D721Med (cell line): Measurements from ENCODE around the gene EEF2.
A peak's percentile ranks its signal among the peaks of the same experiment; 100 is the strongest.
"Not testable (repeated sequence)": the region's sequence is repeated elsewhere in the genome, so short reads cannot be mapped to it uniquely, and the experiment has no call there.

Experiments
- DNase-seq: peaks from one replicate; pipeline ENCODE4 v3.0.0; 2011; ENCODE audit warnings: low spot score; ENCODE audit not compliant: insufficient read length
- FAIRE-seq: peaks from 2 replicates; lab custom pipeline; 2011; peaks lifted over from hg19 to GRCh38; lab: Jason Lieb, UNC
- CTCF ChIP-seq: IDR thresholded peaks from 2 replicates; pipeline ENCODE4 v1.5.1; 2012; ENCODE audit warnings: mild to moderate bottlenecking, control low read depth; ENCODE audit not compliant: insufficient read depth; ENCODE audit errors: missing control alignments

EEF2 gene

DNA sequence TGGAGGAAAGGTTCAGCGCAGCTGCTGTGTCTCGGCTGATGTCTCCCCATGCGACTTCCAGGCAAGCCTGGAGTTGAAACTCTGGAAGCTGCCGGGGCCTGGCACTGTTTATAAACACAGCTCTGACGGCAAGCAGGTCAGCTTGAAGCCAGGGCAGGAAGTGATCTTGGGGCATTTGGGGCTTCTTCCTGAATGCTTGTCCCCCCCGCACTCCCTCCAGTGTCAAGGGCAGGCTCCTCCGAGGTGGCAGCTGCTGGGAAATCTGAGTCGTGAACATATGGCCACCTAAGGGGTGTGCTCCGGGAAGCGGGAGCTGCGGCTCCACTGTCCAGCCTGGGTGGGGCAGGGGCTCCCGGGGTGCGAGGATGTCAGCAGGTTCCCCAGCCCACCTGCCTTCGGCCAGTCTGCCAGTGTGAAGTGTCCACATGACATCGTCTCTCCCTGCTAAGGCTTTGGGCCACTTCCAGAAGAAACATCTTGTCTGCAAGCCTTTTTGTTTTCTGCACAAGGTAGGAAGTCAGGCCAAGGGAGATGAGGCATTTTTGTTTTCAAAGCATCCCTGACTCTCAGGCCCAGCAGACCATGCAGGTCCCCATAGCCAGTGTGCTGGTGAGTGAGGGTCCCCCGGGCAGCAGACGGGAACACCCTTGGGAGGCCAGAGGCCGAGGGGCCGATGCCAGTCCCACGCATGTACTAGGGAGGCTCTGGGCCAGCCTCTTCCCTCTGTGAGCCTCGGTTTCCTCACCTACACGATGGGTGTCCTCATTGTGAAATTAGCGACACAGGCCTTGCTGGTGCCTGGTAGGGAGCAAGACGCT, 24.9 kb upstream of the EEF2 start:
- FAIRE-seq: no peak
- no peak for TF ChIP-seq CTCF
- peak; percentile 13 for DNase-seq

- no peak for TF ChIP-seq CTCF
- FAIRE-seq: no peak
- peak; percentile 10 for DNase-seq
Observed at GRCh38 chr19:4007836-4008539, 22.7 kb upstream of the EEF2 start.

DNA sequence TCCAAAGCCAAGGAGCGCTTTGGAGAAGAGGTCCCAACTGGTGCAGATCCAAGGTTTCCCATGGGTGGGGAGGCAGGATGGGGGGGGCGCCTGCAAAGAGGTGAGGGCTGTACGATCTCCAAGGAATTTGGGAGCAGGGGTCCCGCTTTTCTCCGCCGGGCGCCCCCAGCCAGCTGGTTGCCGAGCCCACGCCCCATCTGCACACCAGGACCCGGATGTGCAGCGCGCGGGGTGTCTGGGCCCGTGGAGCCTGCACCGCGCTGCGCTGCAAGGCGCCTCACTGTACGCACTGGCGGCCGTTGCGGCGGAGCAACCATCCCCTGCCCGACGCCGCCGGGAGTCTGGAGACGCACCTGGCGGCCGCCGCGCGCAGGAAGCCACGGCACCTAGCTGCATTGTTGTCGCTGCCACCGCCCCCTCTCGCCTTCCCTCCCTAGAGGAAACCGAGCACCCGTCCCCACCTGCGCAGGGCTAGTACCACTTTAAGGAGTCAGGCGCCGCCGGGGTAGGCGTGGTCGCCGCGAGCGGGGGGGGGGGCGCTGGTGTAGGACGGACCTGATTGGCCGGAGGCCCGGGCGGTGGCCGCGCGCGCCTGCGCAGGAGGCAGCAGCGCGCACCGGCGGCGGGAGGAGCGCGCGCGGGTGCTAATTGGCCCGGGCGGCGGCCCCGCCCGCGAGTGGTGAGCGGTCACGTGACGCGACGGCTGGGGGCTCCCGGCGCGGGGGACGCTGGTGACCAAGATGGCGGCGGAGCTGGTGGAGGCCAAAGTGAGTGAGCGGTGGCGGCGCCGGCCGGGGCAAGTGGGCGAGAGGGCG, 22.0 kb upstream of the EEF2 start, which contains the start of gene PIAS4:
PIAS4 (plus strand) TSS at position 716 of the 815 bp plus-strand sequence; CDS start at position 741, 25 bp downstream.
- no peak for TF ChIP-seq CTCF
- DNase-seq (peak; percentile 98), FAIRE-seq (no peak)

DNA sequence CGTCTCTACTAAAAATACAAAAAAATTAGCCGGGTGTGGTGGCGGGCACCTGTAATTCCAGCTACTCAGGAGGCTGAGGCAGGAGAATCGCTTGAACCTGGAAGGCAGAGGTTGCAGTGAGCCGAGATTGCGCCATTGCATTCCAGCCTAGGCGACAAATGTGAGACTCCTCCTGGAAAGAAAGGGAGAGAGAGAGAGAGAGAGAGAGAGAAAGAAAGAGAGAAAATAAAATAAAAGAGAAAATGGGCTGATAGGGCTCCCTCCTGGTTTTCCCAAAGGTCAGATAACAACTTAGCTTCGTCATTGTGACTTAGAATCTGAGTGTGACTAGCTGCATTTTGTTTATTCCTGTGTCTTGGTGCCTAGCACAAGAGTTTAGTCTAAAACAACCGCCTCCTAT, 20.2 kb upstream of the EEF2 start:
- DNase-seq, FAIRE-seq: not testable (repeated sequence)

GRCh38 chr19:4000798-4001197, 15.5 kb upstream of the EEF2 start:
- FAIRE-seq, DNase-seq: not testable (repeated sequence)

GRCh38 chr19:3998667-3999412, 13.6 kb upstream of the EEF2 start:
- not testable (repeated sequence) for FAIRE-seq, DNase-seq

DNA sequence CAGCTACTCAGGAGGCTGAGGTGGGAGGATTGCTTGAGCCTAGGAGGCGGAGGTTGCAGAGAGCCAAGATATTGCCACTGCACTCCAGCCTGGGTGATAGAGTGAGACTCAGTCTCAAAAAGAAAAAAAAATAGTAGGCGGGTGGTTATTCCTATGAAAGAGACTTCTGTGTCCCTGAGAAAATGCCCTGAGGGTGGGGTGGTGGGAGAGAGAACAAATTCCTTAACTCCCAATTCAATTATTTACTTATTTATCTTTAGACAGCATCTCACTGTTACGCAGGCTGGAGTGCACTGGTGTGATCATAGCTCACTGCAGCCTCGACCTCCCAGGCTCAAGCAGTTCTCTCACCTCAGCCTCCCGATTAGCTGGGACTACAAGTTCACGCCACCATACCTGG, 10.3 kb upstream of the EEF2 start:
- no peak for TF ChIP-seq CTCF
- FAIRE-seq (no peak), DNase-seq (no peak)

DNA sequence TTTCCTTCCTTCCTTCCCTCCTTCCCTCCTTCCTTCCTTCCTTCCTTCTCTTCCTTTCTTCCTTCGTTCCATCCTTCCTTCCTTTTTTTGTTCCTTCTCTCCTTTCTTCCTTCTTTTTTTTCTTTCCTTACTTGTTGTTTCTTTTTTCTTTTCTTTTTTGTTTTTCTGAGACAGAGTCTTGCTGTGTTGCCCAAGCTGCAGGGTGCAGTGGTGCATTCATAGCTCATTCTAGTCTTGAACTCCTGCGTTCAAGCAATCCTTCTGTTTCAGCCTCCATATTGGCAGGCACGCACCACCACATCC, 5.5 kb upstream of the EEF2 start:
- no peak for FAIRE-seq
- no peak for DNase-seq
- TF ChIP-seq CTCF: no peak
